Adipocyte (in vitro differentiated cells): ENCODE results near the gene TMCO1.
"Not testable (repeated sequence)": the region's sequence is repeated elsewhere in the genome, so short reads cannot be mapped to it uniquely, and the experiment has no call there.

Experiments
- DNase-seq: peaks from one replicate; pipeline ENCODE4 v3.0.0-alpha.2; 2015; ENCODE audit warnings: low read depth
- H3K27me3 ChIP-seq: replicated peaks from 2 replicates; pipeline ENCODE4 v1.7.0; 2013; ENCODE audit warnings: mild to moderate bottlenecking, low read length, moderate library complexity; ENCODE audit not compliant: control insufficient read depth, insufficient read depth
- H3K36me3 ChIP-seq: 2 replicates; pipeline ENCODE4 v1.7.0; 2013; ENCODE audit warnings: low read length, mild to moderate bottlenecking, moderate library complexity; ENCODE audit not compliant: control insufficient read depth, insufficient read depth, severe bottlenecking
- H3K4me1 ChIP-seq: 2 replicates; pipeline ENCODE4 v1.7.0; 2013; ENCODE audit warnings: mild to moderate bottlenecking, low read length, moderate library complexity; ENCODE audit not compliant: control insufficient read depth, insufficient read depth
- H3K4me3 ChIP-seq: 2 replicates; pipeline ENCODE4 v1.7.0; 2013; ENCODE audit warnings: mild to moderate bottlenecking, low read length, moderate library complexity
- H3K9ac ChIP-seq: 2 replicates; pipeline ENCODE4 v1.7.0; 2013; ENCODE audit warnings: mild to moderate bottlenecking, low read length, moderate library complexity
- H3K9me3 ChIP-seq: 2 replicates; pipeline ENCODE4 v1.7.0; 2013; ENCODE audit warnings: mild to moderate bottlenecking, low read length, moderate library complexity; ENCODE audit not compliant: control insufficient read depth

TMCO1 gene

DNA sequence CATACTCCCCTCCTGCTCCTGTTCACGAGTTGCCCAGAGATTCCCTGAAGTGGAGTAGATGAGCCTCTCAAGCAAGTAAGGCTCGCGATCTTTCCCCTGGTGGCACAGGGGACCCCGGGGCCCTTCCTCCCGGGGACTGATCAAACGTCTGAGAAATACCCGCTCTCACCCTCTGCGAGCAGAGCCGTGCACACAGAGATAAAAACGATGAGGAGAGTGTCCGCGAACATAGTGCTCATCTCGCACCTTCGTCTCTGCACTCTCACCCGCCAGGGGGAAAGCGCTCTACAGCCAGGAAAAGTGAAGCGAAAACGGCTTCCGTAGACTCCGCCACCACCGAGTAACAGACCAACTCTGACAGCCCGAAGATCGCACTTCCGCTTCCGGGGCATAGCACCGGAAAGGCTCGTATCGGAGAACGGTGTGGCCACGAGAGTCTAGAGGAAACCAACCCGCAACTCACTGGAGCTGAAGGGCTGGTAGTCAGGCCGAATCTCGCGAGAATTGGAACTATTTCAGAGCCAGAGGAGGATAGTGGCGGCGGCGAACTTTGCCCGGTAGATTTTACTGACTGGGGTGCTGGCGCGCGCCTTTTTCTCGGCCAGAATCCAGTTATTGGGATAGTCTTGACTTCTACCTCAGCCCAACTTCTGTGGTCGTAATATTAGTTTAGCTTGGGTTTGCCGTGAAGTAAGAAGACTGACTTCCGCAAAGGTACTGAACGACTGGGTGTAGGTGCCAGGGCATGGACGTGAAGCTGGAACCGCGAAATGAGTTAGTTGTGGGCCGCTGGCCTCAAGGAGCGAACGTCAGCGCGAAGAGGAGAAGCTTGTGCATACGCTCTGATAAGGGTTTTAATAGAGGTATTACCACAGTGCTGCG is at the start of gene TMCO1:
TMCO1 (minus strand) TSS at position 356 of the 882 bp plus-strand sequence; CDS start at position 239, 117 bp downstream.
- Histone ChIP-seq H3K4me3 (peak within 1 kb of the TSS; percentile 94), H3K27me3 (no peaks in the 10 kb centered on the region), H3K4me1 (peaks cover 30% of the 10 kb centered on the region), H3K36me3 (peaks cover 38% of the 10 kb centered on the region), H3K9me3 (no peaks in the 10 kb centered on the region), H3K9ac (peak within 1 kb of the TSS; percentile 92)
- DNase-seq: peak; percentile 100

GRCh38 chr1:165816826-165817497 is 48.3 kb upstream of the TMCO1 start:
- Histone ChIP-seq H3K9ac (no peak overlapping the region), H3K9me3 (no peaks in the 10 kb centered on the region), H3K4me3 (no peak overlapping the region), H3K36me3 (no peaks in the 10 kb centered on the region), H3K27me3 (no peaks in the 10 kb centered on the region), H3K4me1 (peaks cover 12% of the 10 kb centered on the region)
- DNase-seq: no peak

GRCh38 chr1:165816157-165816556 is 47.5 kb upstream of the TMCO1 start:
- Histone ChIP-seq H3K9ac (no peak overlapping the region), H3K4me3 (no peak overlapping the region), H3K27me3 (no peaks in the 10 kb centered on the region), H3K4me1 (peaks cover 12% of the 10 kb centered on the region), H3K9me3 (no peaks in the 10 kb centered on the region), H3K36me3 (no peaks in the 10 kb centered on the region)
- no peak for DNase-seq

GRCh38 chr1:165815725-165816124 is 47.1 kb upstream of the TMCO1 start:
- peak; percentile 46 for DNase-seq
- H3K27me3 ChIP-seq: no peaks in the 10 kb centered on the region
- H3K9me3 ChIP-seq: no peaks in the 10 kb centered on the region
- H3K4me3 ChIP-seq: no peak overlapping the region
- peaks cover 12% of the 10 kb centered on the region for H3K4me1 ChIP-seq
- H3K9ac ChIP-seq: no peak overlapping the region
- H3K36me3 ChIP-seq: no peaks in the 10 kb centered on the region

DNA sequence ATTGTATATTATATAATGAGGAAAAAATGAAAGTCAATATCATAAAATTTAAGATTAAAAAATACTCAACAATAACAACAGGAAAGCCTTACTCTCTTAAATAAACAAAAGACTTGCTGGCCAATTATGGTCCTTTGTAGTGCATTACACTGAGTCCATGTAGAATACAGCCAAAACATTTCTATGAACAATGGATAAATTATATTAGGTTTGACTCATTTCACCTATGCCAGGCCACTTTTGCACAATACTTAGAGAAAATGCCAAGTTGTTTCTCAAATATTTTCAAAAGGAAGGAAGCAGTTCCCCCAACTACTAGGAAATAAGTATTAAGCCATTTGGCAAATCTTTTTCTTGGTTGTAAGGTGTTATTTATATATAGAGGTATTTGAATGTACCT is 38.9 kb upstream of the TMCO1 start:
- no peak overlapping the region for H3K9ac ChIP-seq
- no peaks in the 10 kb centered on the region for H3K36me3 ChIP-seq
- no peaks in the 10 kb centered on the region for H3K27me3 ChIP-seq
- no peak overlapping the region for H3K4me3 ChIP-seq
- no peak for DNase-seq
- H3K9me3 ChIP-seq: no peaks in the 10 kb centered on the region
- H3K4me1 ChIP-seq: peaks cover under 1% of the 10 kb centered on the region

DNA sequence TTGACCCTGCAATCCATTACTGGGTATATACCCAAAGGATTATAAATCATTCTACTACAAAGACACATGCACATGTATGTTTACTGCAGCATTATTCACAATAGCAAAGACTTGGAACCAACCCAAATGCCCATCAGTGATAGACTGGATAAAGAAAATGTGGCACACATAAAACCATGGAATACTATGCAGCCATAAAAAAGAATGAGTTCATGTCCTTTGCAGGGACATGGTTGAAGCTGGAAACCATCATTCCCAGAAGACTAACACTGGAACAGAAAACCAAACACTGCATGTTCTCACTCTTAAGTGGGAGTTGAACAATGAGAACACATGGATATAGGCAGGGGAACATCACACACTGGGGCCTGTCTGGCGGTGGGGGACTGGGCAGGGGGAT is 35.8 kb upstream of the TMCO1 start:
- not testable (repeated sequence) for H3K4me1 ChIP-seq, H3K27me3 ChIP-seq, H3K4me3 ChIP-seq, H3K9me3 ChIP-seq, H3K9ac ChIP-seq, DNase-seq, H3K36me3 ChIP-seq

DNA sequence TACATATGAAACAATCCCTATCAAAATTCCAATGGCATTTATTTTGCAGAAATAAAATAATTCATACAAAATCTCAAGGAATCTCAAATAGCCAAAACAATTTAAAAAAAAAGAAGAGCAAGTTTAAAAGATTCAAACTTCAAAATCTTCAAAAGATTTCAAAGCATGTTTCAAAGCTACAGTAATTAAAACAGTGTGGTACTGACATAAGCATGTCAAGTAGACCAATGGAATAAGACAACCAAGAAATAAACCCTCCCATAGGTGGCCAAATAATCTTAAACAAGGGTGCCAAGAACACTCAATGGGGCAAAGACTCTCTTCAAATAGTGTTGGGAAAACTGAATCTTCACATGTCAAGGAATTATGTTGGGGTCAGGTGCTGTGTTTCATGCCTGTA is 30.7 kb upstream of the TMCO1 start:
- H3K9me3 ChIP-seq: peaks cover 10% of the 10 kb centered on the region
- no peak for DNase-seq
- H3K4me1 ChIP-seq: peaks cover under 1% of the 10 kb centered on the region
- no peaks in the 10 kb centered on the region for H3K27me3 ChIP-seq
- no peak overlapping the region for H3K4me3 ChIP-seq
- H3K36me3 ChIP-seq: no peaks in the 10 kb centered on the region
- no peak overlapping the region for H3K9ac ChIP-seq

- H3K36me3 ChIP-seq: no peaks in the 10 kb centered on the region
- no peak for DNase-seq
- H3K4me1 ChIP-seq: peaks cover 9% of the 10 kb centered on the region
- no peak overlapping the region for H3K4me3 ChIP-seq
- H3K9ac ChIP-seq: no peak overlapping the region
- peaks cover 10% of the 10 kb centered on the region for H3K9me3 ChIP-seq
- H3K27me3 ChIP-seq: no peaks in the 10 kb centered on the region
These were observed 27.2 kb upstream of the TMCO1 start for GRCh38 chr1:165795894-165796293.

DNA sequence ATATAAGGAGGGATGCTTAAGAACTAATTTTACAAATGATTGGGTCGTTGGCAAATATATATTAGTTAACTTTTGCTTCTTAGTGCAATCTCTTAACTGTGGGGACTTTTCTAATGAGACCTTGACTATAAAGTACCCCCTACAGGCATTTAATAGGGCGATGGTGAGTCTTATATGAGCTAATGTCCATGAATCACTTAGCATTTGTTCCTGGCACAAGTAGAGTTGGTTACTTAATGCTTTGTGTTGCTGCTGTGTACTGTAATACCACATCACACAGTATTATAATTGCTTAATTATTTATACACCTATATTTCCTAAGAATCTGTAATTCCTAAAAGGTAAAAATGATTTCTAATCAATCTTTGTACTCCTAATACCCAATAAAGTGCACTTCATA is 25.3 kb upstream of the TMCO1 start:
- no peak for DNase-seq
- no peak overlapping the region for H3K9ac ChIP-seq
- H3K36me3 ChIP-seq: no peaks in the 10 kb centered on the region
- H3K27me3 ChIP-seq: no peaks in the 10 kb centered on the region
- H3K4me3 ChIP-seq: no peak overlapping the region
- peaks cover 9% of the 10 kb centered on the region for H3K4me1 ChIP-seq
- H3K9me3 ChIP-seq: no peaks in the 10 kb centered on the region

DNA sequence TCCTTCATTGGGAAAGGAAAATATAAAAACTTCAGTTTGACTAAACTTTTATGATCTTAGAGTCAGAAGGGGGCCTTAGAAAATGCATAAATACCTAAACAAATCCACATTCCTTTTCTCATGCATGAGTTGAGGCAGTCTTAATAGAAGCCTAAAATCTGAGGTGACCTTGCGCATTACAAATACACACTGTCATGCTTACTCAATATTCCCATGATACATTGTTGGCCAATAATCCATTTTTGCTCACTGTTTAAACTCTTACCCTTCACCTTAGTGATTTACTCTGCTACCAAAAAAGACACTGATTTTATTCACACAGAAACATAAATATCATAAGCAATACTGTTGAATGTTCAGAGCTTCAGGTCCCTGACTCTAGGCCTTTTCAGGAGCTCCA is 19.1 kb upstream of the TMCO1 start:
- H3K9ac ChIP-seq: no peak overlapping the region
- DNase-seq: no peak
- H3K27me3 ChIP-seq: no peaks in the 10 kb centered on the region
- no peaks in the 10 kb centered on the region for H3K9me3 ChIP-seq
- H3K4me1 ChIP-seq: peaks cover 15% of the 10 kb centered on the region
- no peaks in the 10 kb centered on the region for H3K36me3 ChIP-seq
- H3K4me3 ChIP-seq: peak overlapping the region; percentile 42

DNA sequence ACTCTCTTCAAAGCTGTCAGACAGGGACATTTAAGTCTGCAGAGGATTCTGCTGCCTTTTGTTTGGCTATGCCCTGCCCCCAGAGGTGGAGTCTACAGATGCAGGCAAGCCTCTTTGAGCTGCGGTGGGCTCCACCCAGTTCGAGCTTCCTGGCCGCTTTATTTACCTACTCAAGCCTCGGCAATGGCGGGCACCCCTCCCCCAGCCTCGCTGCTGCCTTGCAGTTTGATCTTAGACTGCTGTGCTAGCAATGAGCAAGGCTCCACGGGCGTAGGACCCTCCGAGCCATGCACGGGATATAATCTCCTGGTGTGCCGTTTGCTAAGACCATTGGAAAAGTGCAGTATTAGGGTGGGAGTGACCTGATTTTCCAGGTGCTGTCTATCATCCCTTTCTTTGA is 14.9 kb upstream of the TMCO1 start:
- peaks cover 14% of the 10 kb centered on the region for H3K4me1 ChIP-seq
- H3K27me3 ChIP-seq, DNase-seq, H3K4me3 ChIP-seq, H3K9me3 ChIP-seq, H3K36me3 ChIP-seq, H3K9ac ChIP-seq: not testable (repeated sequence)
